SK-N-SH treated with all-trans-retinoic acid at 6 μM for 48 hours (cell line): ENCODE data around the gene KCNE3.
"Not testable (repeated sequence)": the region's sequence is repeated elsewhere in the genome, so short reads cannot be mapped to it uniquely, and the experiment has no call there.

Experiments used
- ARNTL ChIP-seq: fragments of 450-650 bp; formaldehyde crosslinking; IDR thresholded peaks from 2 replicates; pipeline ENCODE4 v1.5.0; 2020; ENCODE audit warnings: low read depth, mild to moderate bottlenecking, moderate library complexity, borderline replicate concordance
- BACH2 ChIP-seq: fragments of 250-450 bp; sonication (Bioruptor Pico); IDR thresholded peaks from 2 replicates; pipeline ENCODE4 v1.9.0; 2021; ENCODE audit warnings: mild to moderate bottlenecking, borderline replicate concordance
- CSRNP3 ChIP-seq: fragments of 250-450 bp; sonication (Bioruptor Pico); IDR thresholded peaks from 2 replicates; pipeline ENCODE4 v1.5.1; 2021; ENCODE audit warnings: mild to moderate bottlenecking, moderate library complexity
- ESRRG ChIP-seq: fragments of 250-450 bp; sonication (Bioruptor Pico); IDR thresholded peaks from 2 replicates; pipeline ENCODE4 v1.6.1; 2021; ENCODE audit warnings: mild to moderate bottlenecking
- OSR1 ChIP-seq: fragments of 250-450 bp; sonication (Bioruptor Pico); IDR thresholded peaks from 2 replicates; pipeline ENCODE4 v1.8.0; 2022; ENCODE audit warnings: moderate library complexity, mild to moderate bottlenecking, inconsistent platforms
- PATZ1 ChIP-seq: fragments of 250-450 bp; sonication (Bioruptor Pico); IDR thresholded peaks from 2 replicates; pipeline ENCODE4 v1.8.0; 2020; ENCODE audit warnings: mild to moderate bottlenecking, moderate library complexity, borderline replicate concordance
- POU6F1 ChIP-seq: fragments of 250-450 bp; sonication (Bioruptor Pico); IDR thresholded peaks from 2 replicates; pipeline ENCODE4 v1.8.0; 2021; ENCODE audit warnings: low read depth, mild to moderate bottlenecking, moderate library complexity, borderline replicate concordance
- TCF4 ChIP-seq: fragments of 250-450 bp; sonication (Bioruptor Pico); IDR thresholded peaks from 2 replicates; pipeline ENCODE4 v1.8.0; 2021; ENCODE audit warnings: mild to moderate bottlenecking, moderate library complexity, borderline replicate concordance
- ZC3H10 ChIP-seq: fragments of 250-450 bp; sonication (Bioruptor Pico); IDR thresholded peaks from 2 replicates; pipeline ENCODE4 v1.5.1; 2021; ENCODE audit warnings: mild to moderate bottlenecking, moderate library complexity
- ZFP3 ChIP-seq: fragments of 250-450 bp; sonication (Bioruptor Pico); IDR thresholded peaks from 2 replicates; pipeline ENCODE4 v1.5.0; 2020; ENCODE audit warnings: mild to moderate bottlenecking, moderate library complexity
- ZNF565 ChIP-seq: fragments of 450-650 bp; formaldehyde crosslinking; conservative IDR thresholded peaks from 2 replicates; pipeline ENCODE4 v1.5.0; 2020; ENCODE audit warnings: low read depth, mild to moderate bottlenecking, moderate library complexity
- ZNF8 ChIP-seq: fragments of 450-650 bp; formaldehyde crosslinking; IDR thresholded peaks from 2 replicates; pipeline ENCODE4 v1.5.0; 2020; ENCODE audit warnings: mild to moderate bottlenecking, moderate library complexity

- not testable (repeated sequence) for TF ChIP-seq BACH2 (CRISPR knock-in tag); PATZ1 (CRISPR knock-in tag); ZNF8 (CRISPR knock-in tag); CSRNP3 (CRISPR knock-in tag); ARNTL (CRISPR knock-in tag); ZFP3 (CRISPR knock-in tag); OSR1 (CRISPR knock-in tag); POU6F1 (CRISPR knock-in tag); ESRRG (CRISPR knock-in tag); TCF4 (CRISPR knock-in tag); ZNF565; ZC3H10 (CRISPR knock-in tag)
These were observed 50.4 kb downstream of the KCNE3 start for GRCh38 chr11:74416974-74417373.
